Activated T-cell treated with anti-CD3 and anti-CD28 coated beads, Interleukin-2, amount 50 U/mL, for 72 hours (primary cell): ENCODE data around the gene RPL3. TPM values are rescaled to one million over a fixed set of nuclear protein-coding genes. Genes with fewer than 3 reads are reported as not detected.
"Not testable (repeated sequence)": the region's sequence is repeated elsewhere in the genome, so short reads cannot be mapped to it uniquely, and the experiment has no call there.

ENCODE experiments used
- ATAC-seq, 2 donors: fragments of 150-1000 bp; cut with Tn5 transposase; replicated peaks in 1 of 2; 2 replicates each; pipeline ENCODE4 v1.10.0; 2021; ENCODE audit warnings: moderate library complexity in 2 of 2, mild to moderate bottlenecking in 1 of 2
- DNase-seq, 2 donors: peaks; one replicate each; pipeline ENCODE4 v3.0.0; 2021 to 2022; ENCODE audit warnings: mixed read lengths in 1 of 2
- H3K27ac Mint-ChIP-seq: one replicate; pipeline ENCODE4 v1.8.0; 2022; ENCODE audit warnings: mild to moderate bottlenecking, moderate library complexity, mixed read lengths
- H3K27me3 Mint-ChIP-seq: one replicate; pipeline ENCODE4 v1.8.0; 2022; ENCODE audit warnings: low read depth, mixed read lengths
- H3K36me3 Mint-ChIP-seq, 2 donors: one replicate each; pipeline ENCODE4 v1.8.0; 2022; ENCODE audit warnings: mixed read lengths in 2 of 2, mild to moderate bottlenecking in 1 of 2; ENCODE audit not compliant: insufficient read depth in 2 of 2
- H3K4me1 Mint-ChIP-seq: one replicate; pipeline ENCODE4 v1.8.0; 2022; ENCODE audit warnings: low read depth, mixed read lengths
- H3K4me3 Mint-ChIP-seq, 2 donors: one replicate each; pipeline ENCODE4 v1.8.0; 2022; ENCODE audit warnings: mild to moderate bottlenecking in 2 of 2, mixed read lengths in 2 of 2, moderate library complexity in 2 of 2
- H3K9me3 Mint-ChIP-seq, 2 donors: one replicate each; pipeline ENCODE4 v1.8.0; 2022; ENCODE audit warnings: mixed read lengths in 2 of 2
- total RNA-seq, 2 donors: library from RNA; stranded (reverse); gene quantifications; one replicate each; pipeline ENCODE4 v1.2.3, GENCODE V29; 2022

RPL3 gene
- total RNA-seq, 2 donors from 2014 or later, result 3,380 to 3,455 TPM

GRCh38 chr22:39359659-39360195 lies 40.3 kb upstream of the RPL3 start:
- Mint-ChIP-seq H3K4me1 (no peaks in the 10 kb centered on the region), H3K4me3 (no peak overlapping the region), H3K9me3 (no peaks in the 10 kb centered on the region), H3K27me3 (no peaks in the 10 kb centered on the region), H3K36me3 (no peaks in the 10 kb centered on the region), H3K27ac (no peak overlapping the region)
- no peak for ATAC-seq
- no peak for DNase-seq

- not testable (repeated sequence) for H3K36me3 Mint-ChIP-seq, H3K9me3 Mint-ChIP-seq, ATAC-seq, DNase-seq, H3K4me1 Mint-ChIP-seq, H3K27me3 Mint-ChIP-seq, H3K27ac Mint-ChIP-seq, H3K4me3 Mint-ChIP-seq
These were observed 38.8 kb upstream of the RPL3 start for GRCh38 chr22:39358197-39358596.

GRCh38 chr22:39357110-39358108 lies 38.0 kb upstream of the RPL3 start:
- not testable (repeated sequence) for DNase-seq, H3K27me3 Mint-ChIP-seq, H3K4me3 Mint-ChIP-seq, H3K27ac Mint-ChIP-seq, H3K36me3 Mint-ChIP-seq, ATAC-seq, H3K9me3 Mint-ChIP-seq, H3K4me1 Mint-ChIP-seq

- ATAC-seq (no peak), DNase-seq (no peak)
- Mint-ChIP-seq H3K9me3 (no peaks in the 10 kb centered on the region), H3K36me3 (no peaks in the 10 kb centered on the region), H3K4me3 (no peak overlapping the region), H3K4me1 (no peaks in the 10 kb centered on the region), H3K27ac (no peak overlapping the region), H3K27me3 (no peaks in the 10 kb centered on the region)
These were observed 37.0 kb upstream of the RPL3 start for GRCh38 chr22:39356464-39356863.

- not testable (repeated sequence) for H3K9me3 Mint-ChIP-seq, H3K36me3 Mint-ChIP-seq, H3K27me3 Mint-ChIP-seq, DNase-seq, ATAC-seq, H3K4me3 Mint-ChIP-seq, H3K4me1 Mint-ChIP-seq, H3K27ac Mint-ChIP-seq
These were observed 36.4 kb upstream of the RPL3 start for GRCh38 chr22:39355805-39356204.

- no peak overlapping the region for H3K4me3 Mint-ChIP-seq
- H3K27me3 Mint-ChIP-seq, result no peaks in the 10 kb centered on the region
- peaks cover 11% of the 10 kb centered on the region for H3K4me1 Mint-ChIP-seq
- DNase-seq (no peak), ATAC-seq (no peak)
- no peak overlapping the region for H3K27ac Mint-ChIP-seq
- no peaks in the 10 kb centered on the region for H3K9me3 Mint-ChIP-seq
- H3K36me3 Mint-ChIP-seq, result no peaks in the 10 kb centered on the region
These were observed 35.7 kb upstream of the RPL3 start for GRCh38 chr22:39355080-39355479.

GRCh38 chr22:39353346-39353745 lies 33.9 kb upstream of the RPL3 start:
- ATAC-seq, result no peak
- no peak overlapping the region for H3K27ac Mint-ChIP-seq

GRCh38 chr22:39352306-39352891 lies 33.0 kb upstream of the RPL3 start:
- no peak overlapping the region for H3K27ac Mint-ChIP-seq
- ATAC-seq, result no peak
- peaks cover 19% of the 10 kb centered on the region for H3K4me1 Mint-ChIP-seq
- no peaks in the 10 kb centered on the region for H3K27me3 Mint-ChIP-seq
- H3K36me3 Mint-ChIP-seq, result peaks cover 0 to 1% of the 10 kb centered on the region in 2 donors
- H3K4me3 Mint-ChIP-seq, result no peak overlapping the region
- no peaks in the 10 kb centered on the region for H3K9me3 Mint-ChIP-seq
- no peak for DNase-seq

More at GRCh38 chr22:39353346-39353745, 33.9 kb upstream of the RPL3 start:
- H3K27me3 Mint-ChIP-seq, result no peaks in the 10 kb centered on the region
- peaks cover 0 to 1% of the 10 kb centered on the region in 2 donors for H3K36me3 Mint-ChIP-seq
- peaks cover 19% of the 10 kb centered on the region for H3K4me1 Mint-ChIP-seq
- no peaks in the 10 kb centered on the region for H3K9me3 Mint-ChIP-seq
- H3K4me3 Mint-ChIP-seq, result no peak overlapping the region
- DNase-seq, result no peak

- Mint-ChIP-seq H3K27ac (no peak overlapping the region), H3K36me3 (peaks cover 0 to 1% of the 10 kb centered on the region in 2 donors), H3K27me3 (no peaks in the 10 kb centered on the region), H3K4me1 (peaks cover 19% of the 10 kb centered on the region), H3K4me3 (peak overlapping the region; percentile 36 to 69), H3K9me3 (no peaks in the 10 kb centered on the region)
- DNase-seq (peak; percentile 15 to 37), ATAC-seq (peak; percentile 51 to 62)
These were observed 32.3 kb upstream of the RPL3 start for GRCh38 chr22:39351689-39352214.

- no peak overlapping the region for H3K27ac Mint-ChIP-seq
- H3K36me3 Mint-ChIP-seq, result peaks cover 0 to 1% of the 10 kb centered on the region in 2 donors
- H3K27me3 Mint-ChIP-seq, result no peaks in the 10 kb centered on the region
- peaks cover 19% of the 10 kb centered on the region for H3K4me1 Mint-ChIP-seq
- peak overlapping the region; percentile 74 to 79 for H3K4me3 Mint-ChIP-seq
- DNase-seq (no peak), ATAC-seq (peak in 1 of 2 donors; percentile 11)
- no peaks in the 10 kb centered on the region for H3K9me3 Mint-ChIP-seq
These were observed 31.6 kb upstream of the RPL3 start for GRCh38 chr22:39350757-39351688.

- peak; percentile 48 to 52 for ATAC-seq
- peak; percentile 16 to 22 for DNase-seq
- H3K27me3 Mint-ChIP-seq, result no peaks in the 10 kb centered on the region
- H3K4me1 Mint-ChIP-seq, result peaks cover 19% of the 10 kb centered on the region
- H3K4me3 Mint-ChIP-seq, result peak within 1 kb of the TSS; percentile 84 to 90
- no peak within 1 kb of the TSS for H3K27ac Mint-ChIP-seq
- peaks cover 0 to 1% of the 10 kb centered on the region in 2 donors for H3K36me3 Mint-ChIP-seq
- H3K9me3 Mint-ChIP-seq, result no peaks in the 10 kb centered on the region
These were observed 30.7 kb upstream of the RPL3 start, which contains the start of gene SYNGR1 for GRCh38 chr22:39349967-39350726. TSS of gene SYNGR1 (plus strand) at chr22:39349991. CDS start at chr22:39350011, 20 bp downstream.
